Stimulated activated CD8-positive, alpha-beta memory T cell treated with anti-CD3 and anti-CD28 coated beads, Interleukin-4, amount 100 ng/mL, for 24 hours (primary cell): ENCODE data around the gene PARP11.

Experiments used
- DNase-seq: peaks from one replicate; pipeline ENCODE4 v3.0.0-alpha.2; 2020; ENCODE audit warnings: low read depth

Gene PARP11

DNA sequence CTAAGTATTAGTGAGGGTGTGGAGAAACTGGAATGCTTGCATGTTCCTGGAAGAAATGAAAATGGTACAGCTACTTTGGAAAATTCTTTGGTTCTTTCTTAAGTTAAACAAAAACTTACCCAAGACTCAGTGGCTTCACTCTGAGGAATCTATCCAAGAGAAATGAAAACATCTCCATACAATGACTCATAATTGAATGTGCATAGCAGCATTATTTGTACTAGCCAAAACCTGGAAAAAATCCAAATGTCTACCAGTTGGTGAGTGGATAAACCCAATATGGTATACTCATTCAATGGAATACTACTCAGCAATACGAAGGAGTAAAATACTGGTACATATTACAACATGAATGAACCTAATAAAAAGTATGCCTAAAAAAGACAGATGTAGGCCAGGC lies 102.3 kb downstream of the PARP11 start:
- no peak for DNase-seq

- DNase-seq: no peak
Observed at GRCh38 chr12:3768911-3769447, 104.2 kb downstream of the PARP11 start.

DNA sequence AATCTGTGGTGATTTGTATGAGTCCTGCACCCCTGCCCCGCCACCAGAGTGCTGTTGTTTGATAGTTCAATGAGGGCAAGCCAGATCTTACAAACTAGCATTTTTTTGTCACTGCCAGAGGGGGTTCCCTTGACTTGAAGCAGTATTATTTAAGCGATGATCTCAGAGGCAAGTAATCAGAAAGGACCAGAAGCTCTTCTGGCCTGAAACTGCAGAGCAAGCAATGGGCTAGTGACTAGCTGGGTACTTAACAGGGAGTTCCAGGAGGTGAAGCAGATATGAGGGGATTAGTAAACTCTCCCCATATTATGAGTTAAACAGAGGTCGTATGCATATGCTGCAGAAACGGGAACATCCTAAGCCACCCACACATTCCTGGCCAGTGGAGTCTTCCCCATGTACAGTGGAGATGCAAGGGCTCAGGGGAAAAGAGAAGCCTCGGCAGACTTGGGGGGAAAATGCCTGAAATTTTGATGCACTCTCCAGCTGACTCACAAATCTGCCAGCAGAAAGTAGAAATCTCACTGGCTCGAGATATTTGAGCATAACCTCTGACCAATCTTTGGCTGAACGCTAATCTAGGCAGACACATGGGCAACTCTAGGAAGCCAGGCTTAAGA lies 112.0 kb downstream of the PARP11 start:
- no peak for DNase-seq

- DNase-seq: no peak
Observed at GRCh38 chr12:3759878-3760277, 113.3 kb downstream of the PARP11 start.
